HepG2 (cell line): ENCODE results near the gene FANCD2. TPM values are rescaled to one million over a fixed set of nuclear protein-coding genes. Genes with fewer than 3 reads are reported as not detected.

Experiments
- KLF13 ChIP-seq: sonication (generic); formaldehyde crosslinking; IDR thresholded peaks from 2 replicates; pipeline ENCODE4 v1.4.0; 2020; ENCODE audit warnings: mild to moderate bottlenecking, missing genetic modification reagents
- PHF8 ChIP-seq: sonication (generic); formaldehyde crosslinking; IDR thresholded peaks from 2 replicates; pipeline ENCODE4 v1.5.0; 2020; ENCODE audit warnings: missing genetic modification reagents
- ZNF292 ChIP-seq: sonication (generic); formaldehyde crosslinking; IDR thresholded peaks from 2 replicates; pipeline ENCODE4 v1.8.1; 2022; ENCODE audit warnings: mild to moderate bottlenecking, low read depth, missing genetic modification reagents, borderline replicate concordance
- ZNF354B ChIP-seq: sonication (generic); formaldehyde crosslinking; IDR thresholded peaks from 2 replicates; pipeline ENCODE4 v1.8.0; 2022; ENCODE audit warnings: mild to moderate bottlenecking, missing genetic modification reagents
- polyA plus RNA-seq, 8 experiments: library from polyadenylated mRNA; depleted of rRNA in 3 of 8; stranded (reverse) in 7 of 8; unstranded in 1 of 8; fragments of >200 nt; fragmentation: Illumina TruSeq in 4 of 8; extraction: Trizol in 4 of 8; gene quantifications; 2 replicates each; pipeline versions ENCODE4 v1.2.1 to v1.2.3, GENCODE V29; 2011 to 2016; ENCODE audit warnings: low read depth in 4 of 8, missing spikeins in 1 of 8, mixed read lengths in 1 of 8; ENCODE audit not compliant: insufficient read depth in 1 of 8
- total RNA-seq, 5 experiments: library from RNA; depleted of rRNA; stranded (reverse); fragments of >200 nt; fragmentation: Illumina TruSeq; extraction: Trizol; gene quantifications; 2 replicates each; pipeline ENCODE4 v1.2.3, GENCODE V29; 2016; ENCODE audit warnings: low read depth in 1 of 5
- TF ChIP-seq, protein P1 (sequence below): sonication (generic); formaldehyde crosslinking; IDR thresholded peaks from 2 replicates; pipeline ENCODE4 v1.5.0; 2020; ENCODE audit warnings: mild to moderate bottlenecking, missing genetic modification reagents
- TF ChIP-seq, protein P2 (sequence below), 2 experiments: sonication (generic) in 1 of 2; formaldehyde crosslinking in 1 of 2; IDR thresholded peaks; 2 replicates each; pipeline versions ENCODE4 v1.4.0 to v1.6.1; 2016 to 2020; ENCODE audit warnings: borderline replicate concordance in 1 of 2, low read depth in 1 of 2, mild to moderate bottlenecking in 1 of 2, missing genetic modification reagents in 1 of 2

FANCD2 gene
- total and polyA plus RNA-seq, 2 of the 13 experiments (the other 11 are each of a cell fraction or from before 2014, with no cell fraction given): 10.1 to 42.0 TPM

DNA sequence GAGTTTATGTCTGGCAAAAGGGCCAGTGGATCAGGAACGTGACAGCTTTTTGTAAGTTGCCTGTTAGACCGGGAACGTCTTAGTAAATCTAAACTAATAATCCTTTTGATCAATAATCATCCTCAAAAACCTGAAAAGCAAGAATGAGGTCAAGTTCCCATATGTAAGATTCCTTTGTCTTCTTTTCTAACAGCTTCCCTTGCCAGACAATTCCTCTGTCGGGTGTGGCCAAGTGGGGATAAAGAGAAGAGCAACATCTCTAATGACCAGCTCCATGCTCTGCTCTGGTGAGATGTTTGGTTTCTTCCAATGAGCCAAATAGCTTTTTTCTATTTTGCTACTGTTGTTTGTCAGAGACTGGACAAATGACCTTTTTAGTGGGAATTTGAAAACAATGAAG is 62.0 kb downstream of the FANCD2 start (continued):
- TF ChIP-seq, protein P1, sequence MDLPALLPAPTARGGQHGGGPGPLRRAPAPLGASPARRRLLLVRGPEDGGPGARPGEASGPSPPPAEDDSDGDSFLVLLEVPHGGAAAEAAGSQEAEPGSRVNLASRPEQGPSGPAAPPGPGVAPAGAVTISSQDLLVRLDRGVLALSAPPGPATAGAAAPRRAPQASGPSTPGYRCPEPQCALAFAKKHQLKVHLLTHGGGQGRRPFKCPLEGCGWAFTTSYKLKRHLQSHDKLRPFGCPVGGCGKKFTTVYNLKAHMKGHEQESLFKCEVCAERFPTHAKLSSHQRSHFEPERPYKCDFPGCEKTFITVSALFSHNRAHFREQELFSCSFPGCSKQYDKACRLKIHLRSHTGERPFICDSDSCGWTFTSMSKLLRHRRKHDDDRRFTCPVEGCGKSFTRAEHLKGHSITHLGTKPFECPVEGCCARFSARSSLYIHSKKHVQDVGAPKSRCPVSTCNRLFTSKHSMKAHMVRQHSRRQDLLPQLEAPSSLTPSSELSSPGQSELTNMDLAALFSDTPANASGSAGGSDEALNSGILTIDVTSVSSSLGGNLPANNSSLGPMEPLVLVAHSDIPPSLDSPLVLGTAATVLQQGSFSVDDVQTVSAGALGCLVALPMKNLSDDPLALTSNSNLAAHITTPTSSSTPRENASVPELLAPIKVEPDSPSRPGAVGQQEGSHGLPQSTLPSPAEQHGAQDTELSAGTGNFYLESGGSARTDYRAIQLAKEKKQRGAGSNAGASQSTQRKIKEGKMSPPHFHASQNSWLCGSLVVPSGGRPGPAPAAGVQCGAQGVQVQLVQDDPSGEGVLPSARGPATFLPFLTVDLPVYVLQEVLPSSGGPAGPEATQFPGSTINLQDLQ (CRISPR knock-in tag): no peak
- no peak for TF ChIP-seq KLF13 (CRISPR knock-in tag)
- TF ChIP-seq ZNF354B (CRISPR knock-in tag): no peak
- TF ChIP-seq PHF8 (CRISPR knock-in tag): no peak
- no peak for TF ChIP-seq ZNF292 (CRISPR knock-in tag)
- TF ChIP-seq, protein P2, sequence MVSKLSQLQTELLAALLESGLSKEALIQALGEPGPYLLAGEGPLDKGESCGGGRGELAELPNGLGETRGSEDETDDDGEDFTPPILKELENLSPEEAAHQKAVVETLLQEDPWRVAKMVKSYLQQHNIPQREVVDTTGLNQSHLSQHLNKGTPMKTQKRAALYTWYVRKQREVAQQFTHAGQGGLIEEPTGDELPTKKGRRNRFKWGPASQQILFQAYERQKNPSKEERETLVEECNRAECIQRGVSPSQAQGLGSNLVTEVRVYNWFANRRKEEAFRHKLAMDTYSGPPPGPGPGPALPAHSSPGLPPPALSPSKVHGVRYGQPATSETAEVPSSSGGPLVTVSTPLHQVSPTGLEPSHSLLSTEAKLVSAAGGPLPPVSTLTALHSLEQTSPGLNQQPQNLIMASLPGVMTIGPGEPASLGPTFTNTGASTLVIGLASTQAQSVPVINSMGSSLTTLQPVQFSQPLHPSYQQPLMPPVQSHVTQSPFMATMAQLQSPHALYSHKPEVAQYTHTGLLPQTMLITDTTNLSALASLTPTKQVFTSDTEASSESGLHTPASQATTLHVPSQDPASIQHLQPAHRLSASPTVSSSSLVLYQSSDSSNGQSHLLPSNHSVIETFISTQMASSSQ (IDR thresholded peaks at IDR 0.05; ENCODE audit: low read depth): no peak
- TF ChIP-seq, protein P2 (CRISPR knock-in tag; IDR thresholded peaks at IDR 0.05; ENCODE audit: borderline replicate concordance): no peak
